Activated naive CD8-positive, alpha-beta T cell treated with anti-CD3 and anti-CD28 coated beads for 36 hours (primary cell): ENCODE measurements around the gene C20orf96. TPM values are rescaled to one million over a fixed set of nuclear protein-coding genes. Genes with fewer than 3 reads are reported as not detected.

ENCODE experiments used
- DNase-seq: peaks from one replicate; pipeline ENCODE4 v3.0.0; 2021
- H3K27ac Mint-ChIP-seq: one replicate; pipeline ENCODE4 v1.8.0; 2022; ENCODE audit warnings: mild to moderate bottlenecking, moderate library complexity, mixed read lengths
- H3K27me3 Mint-ChIP-seq: one replicate; pipeline ENCODE4 v1.8.0; 2022; ENCODE audit warnings: mild to moderate bottlenecking, mixed read lengths
- H3K36me3 Mint-ChIP-seq: one replicate; pipeline ENCODE4 v1.8.0; 2021; ENCODE audit warnings: mild to moderate bottlenecking, mixed read lengths
- H3K4me1 Mint-ChIP-seq: one replicate; pipeline ENCODE4 v1.8.0; 2021; ENCODE audit warnings: mixed read lengths
- H3K4me3 Mint-ChIP-seq: one replicate; pipeline ENCODE4 v1.8.0; 2022; ENCODE audit warnings: mild to moderate bottlenecking, moderate library complexity, mixed read lengths
- H3K9me3 Mint-ChIP-seq: one replicate; pipeline ENCODE4 v1.8.0; 2022; ENCODE audit warnings: mixed read lengths
- total RNA-seq, 2 experiments: library from RNA; stranded (reverse); gene quantifications; one replicate each; pipeline ENCODE4 v1.2.3, GENCODE V29; 2021

The C20orf96 gene
- total RNA-seq, 2 experiments from 2014 or later: 7.5 to 7.8 TPM

DNA sequence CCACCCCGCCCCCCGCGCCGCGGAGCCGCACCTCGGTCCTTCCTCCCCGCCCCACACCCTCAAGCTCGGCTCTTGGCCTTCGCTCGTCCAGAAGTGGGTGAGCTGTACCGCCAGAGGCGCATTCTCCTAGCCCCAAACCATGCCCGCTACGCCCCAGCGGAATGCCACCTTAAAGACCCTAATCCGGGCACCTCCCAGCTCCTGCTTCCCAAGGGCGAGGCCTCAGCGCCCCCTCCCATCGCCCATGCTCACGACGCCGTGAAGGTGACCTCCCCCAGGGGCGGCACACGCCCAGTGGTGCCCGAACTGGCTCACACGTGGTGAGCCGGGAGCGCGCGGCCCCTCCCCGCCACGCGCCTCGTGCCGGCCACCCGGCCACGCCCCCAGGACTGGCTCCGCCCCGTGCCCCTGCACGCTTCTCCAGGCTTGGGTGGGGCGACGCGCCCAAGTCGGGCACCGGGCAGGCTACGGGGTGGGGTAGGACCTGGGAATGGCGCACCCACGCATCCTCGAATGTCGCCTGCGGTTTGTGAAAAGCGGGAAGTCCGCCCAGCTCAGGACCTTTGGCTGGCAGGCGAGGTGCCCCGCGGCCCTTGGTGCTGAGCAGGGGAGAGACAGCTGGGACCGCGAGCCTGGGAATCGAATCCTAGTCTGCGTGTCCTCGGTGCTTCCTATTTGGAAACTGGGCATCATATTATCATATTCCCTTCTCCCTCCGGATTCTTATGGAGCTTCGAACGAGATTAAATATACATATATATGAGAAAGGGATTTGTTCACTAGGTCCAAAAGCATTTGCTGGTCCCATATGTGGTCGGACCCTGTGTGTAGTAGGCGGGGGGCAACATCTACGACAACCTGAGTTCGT, 33.9 kb upstream of the C20orf96 start:
- Mint-ChIP-seq H3K27me3 (no peaks in the 10 kb centered on the region), H3K4me3 (peak overlapping the region; percentile 88), H3K36me3 (peaks cover 17% of the 10 kb centered on the region), H3K27ac (peak overlapping the region; percentile 92), H3K4me1 (peaks cover 24% of the 10 kb centered on the region), H3K9me3 (no peaks in the 10 kb centered on the region)
- DNase-seq: peak; percentile 95

DNA sequence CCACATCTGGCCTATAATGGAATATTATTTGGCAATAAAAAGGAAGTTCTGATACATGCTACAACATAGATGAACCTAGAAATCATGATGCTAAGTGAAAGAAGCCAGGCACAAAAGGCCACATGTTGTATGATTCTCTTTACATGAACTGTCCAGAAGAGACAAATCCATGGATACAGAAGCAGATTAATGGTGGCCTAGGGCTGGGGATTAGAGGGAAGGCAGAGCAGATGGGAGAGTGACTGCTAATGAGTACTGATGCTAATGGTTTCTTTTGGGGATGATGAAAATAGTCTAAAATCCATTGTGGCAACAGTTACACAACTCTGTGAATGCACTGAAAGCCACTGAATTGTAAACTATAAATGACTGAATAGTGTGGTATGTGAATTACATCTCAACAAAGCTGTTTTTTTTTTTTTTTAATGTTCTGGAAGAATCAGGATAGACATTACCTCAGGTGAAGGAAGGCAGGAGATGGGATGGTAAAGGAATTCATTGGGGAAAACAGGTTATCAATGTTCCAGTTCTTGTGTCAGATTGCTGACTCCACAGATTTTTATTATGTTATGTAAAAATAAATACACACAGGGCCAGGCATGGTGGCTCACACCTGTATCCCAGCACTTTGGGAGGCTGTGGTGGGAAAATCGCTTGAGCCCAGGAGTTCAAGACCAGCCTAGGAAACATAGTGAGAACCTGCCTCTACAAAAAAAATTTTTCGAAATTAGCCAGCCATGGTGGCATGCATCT, 25.9 kb upstream of the C20orf96 start:
- DNase-seq: no peak
- Mint-ChIP-seq H3K36me3 (peaks cover 5% of the 10 kb centered on the region), H3K9me3 (no peaks in the 10 kb centered on the region), H3K4me3 (no peak overlapping the region), H3K27ac (no peak overlapping the region), H3K27me3 (no peaks in the 10 kb centered on the region), H3K4me1 (no peaks in the 10 kb centered on the region)

DNA sequence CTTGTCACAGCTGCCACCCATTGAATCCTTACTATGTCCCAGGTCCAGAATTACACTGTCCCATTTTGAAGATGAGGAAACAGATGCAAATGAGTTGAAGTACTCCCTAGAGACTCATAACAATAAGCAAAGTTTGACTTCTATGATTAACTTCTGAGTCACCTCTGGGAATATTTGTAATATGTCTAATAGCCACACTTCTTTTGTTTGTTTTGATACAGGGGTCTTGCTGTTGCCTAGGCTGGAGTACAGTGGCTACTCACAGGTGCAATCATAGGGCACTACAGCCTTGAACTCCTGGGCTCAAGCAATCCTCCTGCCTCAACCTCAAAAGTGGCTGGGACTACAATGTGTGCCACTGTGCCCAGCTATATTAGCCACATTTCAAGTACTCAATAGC, 23.4 kb upstream of the C20orf96 start:
- Mint-ChIP-seq H3K27ac (no peak overlapping the region), H3K4me1 (peaks cover 10% of the 10 kb centered on the region), H3K27me3 (no peaks in the 10 kb centered on the region), H3K9me3 (no peaks in the 10 kb centered on the region), H3K4me3 (no peak overlapping the region), H3K36me3 (no peaks in the 10 kb centered on the region)
- no peak for DNase-seq

DNA sequence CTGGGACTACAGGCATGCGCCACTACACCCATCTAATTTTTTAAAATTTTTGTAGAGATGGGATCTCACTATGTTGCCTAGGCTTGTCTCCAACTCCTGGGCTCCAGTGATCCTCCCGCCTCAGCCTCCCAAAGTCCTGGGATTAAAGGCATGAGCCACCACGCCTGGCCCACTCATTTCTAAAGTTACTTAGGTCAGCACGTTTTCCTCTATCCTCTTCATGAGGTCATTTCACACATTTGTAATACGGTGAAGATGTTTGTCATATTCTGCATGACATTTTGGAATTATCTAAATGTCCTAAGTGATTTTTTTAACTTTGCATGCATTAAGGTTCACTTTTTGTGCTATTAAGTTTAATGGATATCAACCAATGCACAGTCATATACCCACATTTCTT, 22.9 kb upstream of the C20orf96 start:
- no peaks in the 10 kb centered on the region for H3K27me3 Mint-ChIP-seq
- H3K27ac Mint-ChIP-seq: no peak overlapping the region
- H3K4me3 Mint-ChIP-seq: no peak overlapping the region
- no peaks in the 10 kb centered on the region for H3K9me3 Mint-ChIP-seq
- no peaks in the 10 kb centered on the region for H3K36me3 Mint-ChIP-seq
- DNase-seq: no peak
- peaks cover 10% of the 10 kb centered on the region for H3K4me1 Mint-ChIP-seq

DNA sequence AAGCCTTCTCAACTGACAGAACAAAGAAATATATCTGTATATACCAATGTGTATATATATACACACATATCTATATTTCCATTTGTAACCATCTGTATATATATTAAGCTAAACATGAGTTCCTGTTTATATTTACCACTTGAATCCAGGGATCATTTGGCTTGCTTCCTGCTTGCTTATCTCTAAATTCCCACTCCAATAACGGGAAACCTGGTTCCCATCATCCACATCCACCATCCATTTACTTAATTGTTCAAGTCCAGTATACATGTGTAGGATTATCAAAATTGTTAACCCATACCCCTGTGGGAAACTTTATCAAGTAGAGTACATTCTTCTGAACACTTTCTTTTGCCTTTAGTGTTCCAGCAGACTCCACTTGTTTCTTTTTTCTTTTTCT, 22.3 kb upstream of the C20orf96 start:
- Mint-ChIP-seq H3K27me3 (no peaks in the 10 kb centered on the region), H3K4me1 (peaks cover 10% of the 10 kb centered on the region), H3K27ac (no peak overlapping the region), H3K4me3 (no peak overlapping the region), H3K36me3 (no peaks in the 10 kb centered on the region), H3K9me3 (no peaks in the 10 kb centered on the region)
- DNase-seq: no peak

DNA sequence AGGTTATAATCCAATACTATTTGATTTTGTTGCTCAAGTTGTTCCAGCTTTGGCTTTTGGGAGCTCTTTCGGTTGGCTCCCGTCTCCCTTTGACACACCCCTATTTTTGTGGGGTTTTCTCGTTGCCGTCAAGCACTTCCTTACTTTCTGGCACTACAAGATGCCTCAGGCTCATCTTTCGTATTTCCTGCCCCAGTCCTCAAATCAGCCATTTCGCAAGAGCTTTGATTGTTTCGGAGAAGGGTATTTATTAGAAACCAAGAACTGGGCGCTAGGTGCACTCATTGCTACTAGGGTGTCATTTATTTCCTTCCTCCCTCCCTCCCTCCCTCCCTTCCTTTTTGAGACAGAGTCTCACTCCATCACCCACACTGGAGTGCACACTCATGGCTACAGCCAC, 21.5 kb upstream of the C20orf96 start:
- no peaks in the 10 kb centered on the region for H3K27me3 Mint-ChIP-seq
- H3K4me1 Mint-ChIP-seq: peaks cover 10% of the 10 kb centered on the region

DNA sequence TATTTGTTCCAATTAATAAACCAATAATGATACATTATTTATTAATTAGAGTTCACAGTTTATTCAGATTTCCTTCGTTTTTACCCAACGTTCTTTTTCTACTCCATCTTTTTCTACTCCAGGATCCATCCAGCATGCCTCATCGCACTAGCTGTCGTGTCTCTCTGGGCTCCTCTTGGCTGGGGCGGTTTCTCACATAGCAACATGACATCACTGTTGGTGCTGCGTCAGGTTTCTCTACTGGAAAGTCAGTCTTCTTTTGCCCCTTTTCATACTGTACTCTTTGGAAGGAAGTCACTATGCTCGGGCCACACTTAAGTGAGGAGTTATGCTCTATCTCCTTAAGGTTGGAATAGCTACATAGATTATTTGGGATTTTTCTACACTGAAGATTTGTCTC, 21.1 kb upstream of the C20orf96 start:
- Mint-ChIP-seq H3K4me1 (peaks cover 10% of the 10 kb centered on the region), H3K36me3 (no peaks in the 10 kb centered on the region), H3K4me3 (no peak overlapping the region), H3K27me3 (no peaks in the 10 kb centered on the region), H3K9me3 (no peaks in the 10 kb centered on the region), H3K27ac (no peak overlapping the region)
- no peak for DNase-seq

More for the DNA sequence above, 21.5 kb upstream of the C20orf96 start:
- no peak for DNase-seq
- no peak overlapping the region for H3K4me3 Mint-ChIP-seq
- no peak overlapping the region for H3K27ac Mint-ChIP-seq
- H3K36me3 Mint-ChIP-seq: no peaks in the 10 kb centered on the region
- H3K9me3 Mint-ChIP-seq: no peaks in the 10 kb centered on the region

DNA sequence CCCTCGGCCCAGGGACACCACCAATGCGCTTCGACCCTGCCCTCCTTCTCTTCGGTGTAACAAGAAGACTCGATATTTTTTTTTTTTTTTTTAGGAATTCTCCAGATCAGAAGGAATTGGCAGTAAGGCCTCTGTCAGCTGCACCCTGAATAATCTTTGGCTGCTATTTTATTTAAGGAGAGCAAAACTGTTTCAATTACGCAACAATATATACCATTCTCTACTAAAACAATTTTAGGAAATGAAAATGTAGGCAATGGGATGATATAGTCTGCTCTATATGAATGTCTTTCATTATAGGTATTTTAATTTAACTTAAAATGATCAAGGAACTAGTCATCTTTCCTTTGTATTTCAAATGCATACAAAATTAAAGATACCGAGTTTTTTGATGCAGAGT, 20.1 kb upstream of the C20orf96 start:
- Mint-ChIP-seq H3K4me1 (peaks cover 10% of the 10 kb centered on the region), H3K27ac (no peak overlapping the region), H3K36me3 (no peaks in the 10 kb centered on the region), H3K4me3 (peak overlapping the region; percentile 81), H3K27me3 (no peaks in the 10 kb centered on the region), H3K9me3 (no peaks in the 10 kb centered on the region)
- no peak for DNase-seq

DNA sequence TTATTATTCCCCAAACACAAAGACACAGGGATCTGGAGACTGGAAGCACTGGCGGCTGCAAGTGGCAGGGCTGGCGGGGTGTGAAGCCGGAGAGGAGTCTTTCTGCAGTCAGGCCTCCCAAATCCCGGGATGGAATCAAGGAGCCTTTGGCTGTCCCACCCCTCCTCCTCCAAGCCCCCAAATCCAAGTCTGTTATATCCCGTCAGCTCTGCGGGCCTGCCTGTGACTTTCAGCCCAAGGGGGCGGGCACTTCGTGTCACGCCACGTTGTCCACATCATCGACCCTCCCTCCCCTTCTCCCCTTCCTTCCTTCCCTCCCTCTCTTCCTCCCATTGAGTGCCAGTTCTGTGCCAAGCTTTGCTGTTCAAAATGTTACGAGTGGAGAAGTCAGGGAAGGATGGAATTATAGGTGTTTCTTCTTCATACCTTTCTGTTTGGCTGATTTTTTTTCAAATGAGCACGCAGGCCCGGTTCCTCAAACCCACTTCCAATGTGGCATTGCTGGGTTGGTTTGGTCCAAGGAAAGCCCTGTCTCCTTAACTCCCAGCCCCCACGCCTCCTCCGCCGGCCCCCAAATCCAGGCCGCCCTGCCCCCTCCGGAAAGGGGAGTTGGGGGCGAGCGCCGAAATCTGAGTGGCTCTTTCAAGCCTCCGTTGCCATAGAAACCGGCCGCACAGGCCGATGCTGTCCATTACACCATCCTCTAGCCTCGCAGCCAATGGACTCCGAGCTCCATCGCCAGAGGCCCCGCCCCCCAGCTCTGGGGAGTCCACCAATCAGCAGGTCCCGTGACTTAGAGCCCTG, 19.5 kb upstream of the C20orf96 start:
- Mint-ChIP-seq H3K27me3 (no peaks in the 10 kb centered on the region), H3K4me3 (peak overlapping the region; percentile 81), H3K4me1 (peaks cover 10% of the 10 kb centered on the region), H3K27ac (peak overlapping the region; percentile 46), H3K9me3 (no peaks in the 10 kb centered on the region), H3K36me3 (no peaks in the 10 kb centered on the region)
- peak; percentile 93 for DNase-seq

DNA sequence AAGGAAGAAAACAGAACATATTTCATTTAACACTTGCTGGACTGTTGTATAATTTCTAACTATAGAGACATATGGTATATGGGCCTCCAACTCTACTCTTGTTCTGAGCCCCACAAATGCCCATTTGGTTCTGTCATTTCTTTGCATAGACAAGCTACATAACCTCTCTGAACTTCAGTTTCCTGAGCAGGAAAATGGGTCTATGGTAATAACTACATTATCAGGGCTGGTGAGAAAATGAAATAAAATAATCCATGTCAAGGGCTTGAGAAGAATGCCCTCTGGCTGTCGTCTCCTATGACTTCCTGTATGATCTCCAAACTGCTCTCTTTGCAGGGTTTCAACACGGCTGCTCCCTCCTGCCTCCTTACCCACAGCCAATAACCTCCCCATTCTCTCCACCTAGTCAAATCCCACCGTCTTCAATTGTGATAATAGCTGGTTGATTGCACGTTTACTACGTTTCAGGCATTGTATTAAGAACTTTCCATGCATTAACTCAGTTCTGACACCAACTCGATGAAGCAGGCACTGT, 18.8 kb upstream of the C20orf96 start:
- no peaks in the 10 kb centered on the region for H3K9me3 Mint-ChIP-seq
- no peak overlapping the region for H3K27ac Mint-ChIP-seq
- DNase-seq: no peak
- H3K36me3 Mint-ChIP-seq: no peaks in the 10 kb centered on the region
- H3K27me3 Mint-ChIP-seq: no peaks in the 10 kb centered on the region
- H3K4me3 Mint-ChIP-seq: peak overlapping the region; percentile 19
- peaks cover 10% of the 10 kb centered on the region for H3K4me1 Mint-ChIP-seq

DNA sequence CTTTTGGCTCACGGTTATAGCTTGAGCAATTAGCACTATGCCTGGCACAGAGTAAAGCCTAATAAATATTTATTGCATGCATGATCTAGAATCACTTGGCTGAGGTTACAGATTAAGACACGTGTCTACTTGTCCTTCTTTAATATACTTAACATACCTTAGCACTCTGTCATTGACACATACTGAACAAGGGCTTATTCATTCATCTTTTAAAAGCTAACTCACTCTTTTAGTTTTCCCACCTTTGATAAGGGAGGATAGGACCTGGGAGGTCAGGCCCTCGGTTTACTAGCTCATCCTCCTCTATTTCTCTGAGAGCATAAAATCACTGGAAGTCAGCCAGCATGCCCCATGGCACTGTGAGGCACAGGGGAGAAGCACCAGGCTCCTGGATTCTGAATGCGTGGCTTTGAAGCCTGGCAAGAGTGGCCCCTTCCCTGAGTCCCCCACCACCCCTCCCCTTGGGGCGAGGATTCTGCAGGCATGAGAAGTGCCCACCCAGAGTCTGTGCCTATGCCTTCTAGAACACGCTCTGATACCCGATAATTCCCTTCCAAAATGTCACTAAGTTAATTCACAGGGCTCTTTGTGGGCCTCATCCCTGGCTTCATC, 18.0 kb upstream of the C20orf96 start:
- Mint-ChIP-seq H3K9me3 (no peaks in the 10 kb centered on the region), H3K36me3 (no peaks in the 10 kb centered on the region), H3K4me1 (peaks cover 10% of the 10 kb centered on the region), H3K27me3 (no peaks in the 10 kb centered on the region), H3K4me3 (no peak overlapping the region), H3K27ac (no peak overlapping the region)
- no peak for DNase-seq

DNA sequence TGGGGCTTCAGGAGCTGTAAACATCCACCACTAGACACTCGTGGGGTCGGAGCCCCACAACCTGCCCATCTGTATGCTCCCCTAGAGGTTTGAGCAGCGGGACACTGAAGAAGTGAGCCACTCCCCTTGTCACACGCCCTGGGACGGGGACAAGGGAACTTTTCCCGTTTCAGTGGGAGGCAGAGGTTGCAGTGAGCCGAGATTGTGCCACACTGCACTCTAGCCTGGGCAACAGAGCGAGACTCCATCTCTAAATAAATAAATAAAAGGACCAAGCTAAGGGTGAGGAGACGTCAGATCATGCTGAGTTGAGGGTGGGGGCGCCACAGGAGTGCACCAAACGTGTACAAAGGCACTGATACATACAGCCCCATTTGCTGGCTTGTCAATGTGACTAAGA, 15.2 kb upstream of the C20orf96 start:
- Mint-ChIP-seq H3K27ac (no peak overlapping the region), H3K36me3 (peaks cover 9% of the 10 kb centered on the region), H3K4me1 (peaks cover 26% of the 10 kb centered on the region), H3K9me3 (no peaks in the 10 kb centered on the region), H3K27me3 (no peaks in the 10 kb centered on the region), H3K4me3 (no peak overlapping the region)
- no peak for DNase-seq

DNA sequence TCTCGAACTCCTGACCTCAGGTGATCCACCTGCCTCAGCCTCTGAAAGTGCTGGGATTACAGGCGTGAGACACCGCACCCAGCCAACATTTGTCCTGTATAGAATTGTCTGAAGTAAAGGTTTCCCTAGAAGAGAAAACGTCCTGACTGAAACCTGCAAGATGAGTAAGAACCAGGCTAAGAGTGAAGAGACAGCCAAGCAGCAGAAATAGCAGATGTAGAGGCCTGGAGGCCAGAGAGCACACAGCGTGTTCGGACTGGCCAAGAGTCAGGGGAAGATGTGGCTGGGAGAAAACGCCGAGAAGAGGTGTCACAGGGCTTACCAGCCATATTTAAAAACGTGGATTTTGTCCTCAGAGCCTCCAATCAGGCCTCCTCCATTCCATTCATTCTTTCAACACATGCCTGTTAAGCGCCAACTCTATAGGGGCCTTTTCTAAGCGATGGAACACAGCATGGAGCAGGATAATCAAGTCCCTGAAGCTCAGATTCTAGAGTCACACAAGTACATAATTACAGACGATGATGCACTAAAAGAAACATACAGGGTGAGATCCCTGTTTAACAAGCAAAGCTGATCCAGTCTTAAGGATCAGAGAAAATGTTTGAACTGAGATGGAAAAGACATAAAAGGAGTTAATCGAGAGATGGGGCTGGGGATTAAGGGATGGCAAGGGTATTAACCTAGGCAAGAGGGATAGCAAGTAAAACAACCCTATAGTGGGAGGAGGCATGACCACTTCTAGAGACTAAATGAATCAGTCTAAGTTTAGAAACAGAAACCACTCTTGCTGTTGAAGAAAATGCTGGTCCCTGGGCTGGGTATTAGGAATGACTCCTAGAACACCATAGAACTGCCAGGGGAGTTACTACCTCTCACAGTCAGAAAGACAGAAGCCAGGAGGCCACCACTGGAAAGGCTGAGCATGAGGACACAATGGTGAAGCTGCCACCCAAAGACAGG, 11.6 kb upstream of the C20orf96 start:
- Mint-ChIP-seq H3K4me3 (no peak overlapping the region), H3K27me3 (peaks cover 3% of the 10 kb centered on the region), H3K4me1 (peaks cover 33% of the 10 kb centered on the region), H3K27ac (no peak overlapping the region), H3K36me3 (peaks cover 34% of the 10 kb centered on the region), H3K9me3 (no peaks in the 10 kb centered on the region)
- DNase-seq: no peak
